Measurements from ENCODE around the gene RNF141.

The RNF141 gene

GRCh38 chr11:10497371-10498021 lies 43.5 kb downstream of the RNF141 start:
- TF ChIP-seq CTCF (IDR thresholded peaks at IDR 0.05; ENCODE audit: insufficient read depth, low read depth, low read length, missing control alignments): no peak
- H3K4me3 ChIP-seq (ENCODE audit: low read depth, low read length): no peak overlapping the region
- no peak for DNase-seq (ENCODE audit: low read depth)

GRCh38 chr11:10496296-10496936 lies 44.6 kb downstream of the RNF141 start:
- DNase-seq (ENCODE audit: low read depth): no peak
- H3K4me3 ChIP-seq (ENCODE audit: low read depth, low read length): no peak overlapping the region
- TF ChIP-seq CTCF (IDR thresholded peaks at IDR 0.05; ENCODE audit: insufficient read depth, low read depth, low read length, missing control alignments): no peak

- no peak for DNase-seq (ENCODE audit: low read depth)
- no peak for TF ChIP-seq CTCF (IDR thresholded peaks at IDR 0.05; ENCODE audit: insufficient read depth, low read depth, low read length, missing control alignments)
- no peak overlapping the region for H3K4me3 ChIP-seq (ENCODE audit: low read depth, low read length)
Observed at GRCh38 chr11:10495464-10495786, 45.6 kb downstream of the RNF141 start.

GRCh38 chr11:10494636-10495463 lies 46.1 kb downstream of the RNF141 start:
- no peak overlapping the region for H3K4me3 ChIP-seq (ENCODE audit: low read depth, low read length)
- TF ChIP-seq CTCF (IDR thresholded peaks at IDR 0.05; ENCODE audit: insufficient read depth, low read depth, low read length, missing control alignments): no peak
- no peak for DNase-seq (ENCODE audit: low read depth)

GRCh38 chr11:10493041-10493663 lies 47.8 kb downstream of the RNF141 start:
- no peak for TF ChIP-seq CTCF (IDR thresholded peaks at IDR 0.05; ENCODE audit: insufficient read depth, low read depth, low read length, missing control alignments)

GRCh38 chr11:10492084-10492483 lies 48.9 kb downstream of the RNF141 start:
- TF ChIP-seq CTCF (IDR thresholded peaks at IDR 0.05; ENCODE audit: insufficient read depth, low read depth, low read length, missing control alignments): no peak
- no peak for DNase-seq (ENCODE audit: low read depth)
- H3K4me3 ChIP-seq (ENCODE audit: low read depth, low read length): no peak overlapping the region

More at GRCh38 chr11:10493041-10493663, 47.8 kb downstream of the RNF141 start:
- DNase-seq (ENCODE audit: low read depth): no peak
- no peak overlapping the region for H3K4me3 ChIP-seq (ENCODE audit: low read depth, low read length)

All from GM12865 (cell line).